HepG2 (cell line): ENCODE data around the gene ADAP2. TPM values are rescaled to one million over a fixed set of nuclear protein-coding genes. Genes with fewer than 3 reads are reported as not detected.

Experiments used
- CHCHD3 ChIP-seq: sonication (generic); formaldehyde crosslinking; IDR thresholded peaks from 2 replicates; pipeline ENCODE4 v1.8.0; 2022; ENCODE audit warnings: mild to moderate bottlenecking, missing genetic modification reagents, moderate library complexity
- IRF2 ChIP-seq: IDR thresholded peaks from 2 replicates; pipeline ENCODE4 v1.6.1; 2018; ENCODE audit warnings: missing genetic modification reagents, missing compliant biosample characterization
- KMT2A ChIP-seq: sonication (generic); formaldehyde crosslinking; IDR thresholded peaks from 2 replicates; pipeline ENCODE4 v1.4.0; 2020; ENCODE audit warnings: missing genetic modification reagents
- NCOA1 ChIP-seq: sonication (generic); formaldehyde crosslinking; IDR thresholded peaks from 2 replicates; pipeline ENCODE4 v1.9.0; 2021; ENCODE audit warnings: missing genetic modification reagents
- PHF5A ChIP-seq: IDR thresholded peaks from one replicate; pipeline ENCODE4 v1.6.1; 2018; ENCODE audit warnings: low read depth, missing genetic modification reagents; ENCODE audit not compliant: unreplicated experiment
- PPARG ChIP-seq: conservative IDR thresholded peaks from 2 replicates; pipeline ENCODE4 v1.6.1; 2016; ENCODE audit warnings: missing biosample characterization, missing genetic modification reagents
- SP1 ChIP-seq, 2 experiments: fragments of 450-650 bp in 1 of 2; sonication (generic) in 1 of 2; formaldehyde crosslinking in 1 of 2; IDR thresholded peaks; 2 replicates each; pipeline versions ENCODE4 v1.4.0 to v1.6.1; 2016 to 2020; ENCODE audit warnings: missing genetic modification reagents in 1 of 2
- STAG1 ChIP-seq: sonication (generic); formaldehyde crosslinking; IDR thresholded peaks from 2 replicates; pipeline ENCODE4 v1.4.0; 2020; ENCODE audit warnings: missing genetic modification reagents
- TEAD2 ChIP-seq: sonication (generic); formaldehyde crosslinking; IDR thresholded peaks from 2 replicates; pipeline ENCODE4 v1.9.0; 2021; ENCODE audit warnings: missing genetic modification reagents
- ZBED4 ChIP-seq: sonication (generic); formaldehyde crosslinking; IDR thresholded peaks from 2 replicates; pipeline ENCODE4 v1.4.0; 2020; ENCODE audit warnings: missing genetic modification reagents, borderline replicate concordance
- ZMYM2 ChIP-seq: sonication (generic); formaldehyde crosslinking; IDR thresholded peaks from 2 replicates; pipeline ENCODE4 v1.8.0; 2022; ENCODE audit warnings: mild to moderate bottlenecking, missing genetic modification reagents
- ZNF12 ChIP-seq: sonication (generic); formaldehyde crosslinking; IDR thresholded peaks from 2 replicates; pipeline ENCODE4 v1.5.0; 2020; ENCODE audit warnings: missing genetic modification reagents
- ZNF138 ChIP-seq: sonication (generic); formaldehyde crosslinking; IDR thresholded peaks from 2 replicates; pipeline ENCODE4 v1.5.0; 2020; ENCODE audit warnings: mild to moderate bottlenecking, low read depth, missing genetic modification reagents
- ZNF547 ChIP-seq: sonication (generic); formaldehyde crosslinking; IDR thresholded peaks from 2 replicates; pipeline ENCODE4 v1.5.1; 2020; ENCODE audit warnings: mild to moderate bottlenecking, missing genetic modification reagents
- ZNF597 ChIP-seq: sonication (generic); formaldehyde crosslinking; IDR thresholded peaks from 2 replicates; pipeline ENCODE4 v1.5.0; 2020; ENCODE audit warnings: missing genetic modification reagents
- polyA plus RNA-seq, 8 experiments: library from polyadenylated mRNA; depleted of rRNA in 3 of 8; stranded (reverse) in 7 of 8; unstranded in 1 of 8; fragments of >200 nt; fragmentation: Illumina TruSeq in 4 of 8; extraction: Trizol in 4 of 8; gene quantifications; 2 replicates each; pipeline versions ENCODE4 v1.2.1 to v1.2.3, GENCODE V29; 2011 to 2016; ENCODE audit warnings: low read depth in 4 of 8, missing spikeins in 1 of 8, mixed read lengths in 1 of 8; ENCODE audit not compliant: insufficient read depth in 1 of 8
- total RNA-seq, 5 experiments: library from RNA; depleted of rRNA; stranded (reverse); fragments of >200 nt; fragmentation: Illumina TruSeq; extraction: Trizol; gene quantifications; 2 replicates each; pipeline ENCODE4 v1.2.3, GENCODE V29; 2016; ENCODE audit warnings: low read depth in 1 of 5
- TF ChIP-seq, protein P1 (sequence below), 2 experiments: fragments of 450-650 bp in 1 of 2; sonication (generic) in 1 of 2; formaldehyde crosslinking in 1 of 2; IDR thresholded peaks; 2 replicates each; pipeline versions ENCODE4 v1.6.1 to v1.8.0; 2016 to 2022; ENCODE audit warnings: antibody characterized with exemption in 1 of 2, mild to moderate bottlenecking in 1 of 2, missing genetic modification reagents in 1 of 2

Gene ADAP2
- total and polyA plus RNA-seq, 2 of the 13 experiments (the other 11 are each of a cell fraction or from before 2014, with no cell fraction given): 0.51 to 0.70 TPM

GRCh38 chr17:30915833-30916611 is 5.7 kb upstream of the ADAP2 start (continued):
- TF ChIP-seq ZNF138 (CRISPR knock-in tag): no peak
- no peak for TF ChIP-seq ZNF12 (CRISPR knock-in tag)
- no peak for TF ChIP-seq ZMYM2 (CRISPR knock-in tag)
- no peak for TF ChIP-seq NCOA1 (CRISPR knock-in tag)
- no peak for TF ChIP-seq ZNF597
- no peak for TF ChIP-seq TEAD2 (CRISPR knock-in tag)
- TF ChIP-seq KMT2A (CRISPR knock-in tag): no peak
- no peak for TF ChIP-seq STAG1 (CRISPR knock-in tag)
- TF ChIP-seq PHF5A: no peak
- TF ChIP-seq IRF2 (CRISPR knock-in tag): no peak
- no peak for TF ChIP-seq ZBED4 (CRISPR knock-in tag)
- no peak for TF ChIP-seq PPARG (CRISPR knock-in tag)
- TF ChIP-seq, protein P1, sequence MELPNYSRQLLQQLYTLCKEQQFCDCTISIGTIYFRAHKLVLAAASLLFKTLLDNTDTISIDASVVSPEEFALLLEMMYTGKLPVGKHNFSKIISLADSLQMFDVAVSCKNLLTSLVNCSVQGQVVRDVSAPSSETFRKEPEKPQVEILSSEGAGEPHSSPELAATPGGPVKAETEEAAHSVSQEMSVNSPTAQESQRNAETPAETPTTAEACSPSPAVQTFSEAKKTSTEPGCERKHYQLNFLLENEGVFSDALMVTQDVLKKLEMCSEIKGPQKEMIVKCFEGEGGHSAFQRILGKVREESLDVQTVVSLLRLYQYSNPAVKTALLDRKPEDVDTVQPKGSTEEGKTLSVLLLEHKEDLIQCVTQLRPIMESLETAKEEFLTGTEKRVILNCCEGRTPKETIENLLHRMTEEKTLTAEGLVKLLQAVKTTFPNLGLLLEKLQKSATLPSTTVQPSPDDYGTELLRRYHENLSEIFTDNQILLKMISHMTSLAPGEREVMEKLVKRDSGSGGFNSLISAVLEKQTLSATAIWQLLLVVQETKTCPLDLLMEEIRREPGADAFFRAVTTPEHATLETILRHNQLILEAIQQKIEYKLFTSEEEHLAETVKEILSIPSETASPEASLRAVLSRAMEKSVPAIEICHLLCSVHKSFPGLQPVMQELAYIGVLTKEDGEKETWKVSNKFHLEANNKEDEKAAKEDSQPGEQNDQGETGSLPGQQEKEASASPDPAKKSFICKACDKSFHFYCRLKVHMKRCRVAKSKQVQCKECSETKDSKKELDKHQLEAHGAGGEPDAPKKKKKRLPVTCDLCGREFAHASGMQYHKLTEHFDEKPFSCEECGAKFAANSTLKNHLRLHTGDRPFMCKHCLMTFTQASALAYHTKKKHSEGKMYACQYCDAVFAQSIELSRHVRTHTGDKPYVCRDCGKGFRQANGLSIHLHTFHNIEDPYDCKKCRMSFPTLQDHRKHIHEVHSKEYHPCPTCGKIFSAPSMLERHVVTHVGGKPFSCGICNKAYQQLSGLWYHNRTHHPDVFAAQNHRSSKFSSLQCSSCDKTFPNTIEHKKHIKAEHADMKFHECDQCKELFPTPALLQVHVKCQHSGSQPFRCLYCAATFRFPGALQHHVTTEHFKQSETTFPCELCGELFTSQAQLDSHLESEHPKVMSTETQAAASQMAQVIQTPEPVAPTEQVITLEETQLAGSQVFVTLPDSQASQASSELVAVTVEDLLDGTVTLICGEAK (IDR thresholded peaks at IDR 0.05): no peak
- TF ChIP-seq, protein P1 (CRISPR knock-in tag; IDR thresholded peaks at IDR 0.05): no peak
- no peak for TF ChIP-seq SP1 (IDR thresholded peaks at IDR 0.05)
- no peak for TF ChIP-seq SP1 (CRISPR knock-in tag; IDR thresholded peaks at IDR 0.05)
- TF ChIP-seq ZNF547 (CRISPR knock-in tag): no peak
- TF ChIP-seq CHCHD3 (CRISPR knock-in tag): no peak
